ENCODE results near the gene ZSCAN5B. TPM values are rescaled to one million over a fixed set of nuclear protein-coding genes. Genes with fewer than 3 reads are reported as not detected.

The ZSCAN5B gene
- total RNA-seq, 1 experiment from 2014 or later = not detected

GRCh38 chr19:56147307-56147706 lies 50.3 kb downstream of the ZSCAN5B start:
- no peak for DNase-seq (ENCODE audit: extremely low read depth, low read depth)

GRCh38 chr19:56146904-56147303 lies 50.7 kb downstream of the ZSCAN5B start:
- no peak for DNase-seq (ENCODE audit: extremely low read depth, low read depth)

GRCh38 chr19:56145698-56146097 lies 51.9 kb downstream of the ZSCAN5B start:
- no peak for DNase-seq (ENCODE audit: extremely low read depth, low read depth)

- DNase-seq (ENCODE audit: extremely low read depth, low read depth) = no peak
Observed at GRCh38 chr19:56144831-56145230, 52.8 kb downstream of the ZSCAN5B start.

GRCh38 chr19:56144376-56144775 lies 53.2 kb downstream of the ZSCAN5B start:
- DNase-seq (ENCODE audit: extremely low read depth, low read depth) = no peak

GRCh38 chr19:56142897-56143434 lies 54.6 kb downstream of the ZSCAN5B start:
- no peak for DNase-seq (ENCODE audit: extremely low read depth, low read depth)

- DNase-seq (ENCODE audit: extremely low read depth, low read depth) = no peak
Observed at GRCh38 chr19:56142087-56142787, 55.3 kb downstream of the ZSCAN5B start.

GRCh38 chr19:56141417-56141993 lies 56.1 kb downstream of the ZSCAN5B start:
- no peak for DNase-seq (ENCODE audit: extremely low read depth, low read depth)

- DNase-seq (ENCODE audit: extremely low read depth, low read depth) = peak; percentile 96
Observed at GRCh38 chr19:56140583-56141416, 56.8 kb downstream of the ZSCAN5B start, which contains the start of gene ZNF444. TSS of gene ZNF444 (plus strand) at chr19:56141287. CDS start at chr19:56146912, 5,625 bp downstream.

- DNase-seq (ENCODE audit: extremely low read depth, low read depth) = no peak
Observed at GRCh38 chr19:56139847-56140582, 57.6 kb downstream of the ZSCAN5B start.

Other genes with a start within 250 kb of the ZSCAN5B start
- not detected in 2 replicates for gene NLRP8, start 250.0 kb downstream of the ZSCAN5B start, total RNA-seq (2014; rRNA removed; shearing (Covaris generic))
- not detected in 2 replicates for gene NLRP5, start 211.0 kb downstream of the ZSCAN5B start, total RNA-seq (2014; rRNA removed; shearing (Covaris generic))
- gene ZNF787, start 76.5 kb downstream of the ZSCAN5B start, total RNA-seq (2014; rRNA removed; shearing (Covaris generic)) = 26.8 and 32.8 TPM in 2 replicates
- 9.0 and 10.7 TPM in 2 replicates for gene ZNF444, start 56.5 kb downstream of the ZSCAN5B start, total RNA-seq (2014; rRNA removed; shearing (Covaris generic))
- gene GALP, start 21.8 kb downstream of the ZSCAN5B start, total RNA-seq (2014; rRNA removed; shearing (Covaris generic)) = 0.22 TPM in 1 of 2 replicates, not detected in the other
- not detected in 2 replicates for gene ZSCAN5C, start 4.5 kb upstream of the ZSCAN5B start, total RNA-seq (2014; rRNA removed; shearing (Covaris generic))
- not detected in 2 replicates for gene EDDM13, start 75.0 kb upstream of the ZSCAN5B start, total RNA-seq (2014; rRNA removed; shearing (Covaris generic))
- 5.5 and 6.5 TPM in 2 replicates for gene ZSCAN5A, start 117.1 kb upstream of the ZSCAN5B start, total RNA-seq (2014; rRNA removed; shearing (Covaris generic))
- gene ZNF582, start 195.8 kb upstream of the ZSCAN5B start, total RNA-seq (2014; rRNA removed; shearing (Covaris generic)) = 0.49 and 0.94 TPM in 2 replicates
- gene ZNF583, start 206.5 kb upstream of the ZSCAN5B start, total RNA-seq (2014; rRNA removed; shearing (Covaris generic)) = 4.6 and 6.4 TPM in 2 replicates